Right atrium auricular region (tissue), 2 donors: ENCODE results near the gene CNNM2. TPM values are rescaled to one million over a fixed set of nuclear protein-coding genes. Genes with fewer than 3 reads are reported as not detected.

Experiments used
- DNase-seq: peaks from one replicate; pipeline ENCODE4 v3.0.0-alpha.2; 2019; ENCODE audit warnings: low spot score
- H3K27ac ChIP-seq, 2 donors: fragments of 200-600 bp; sonication (generic); 1 replicate in 1 of 2; 2 replicates in 1 of 2; pipeline ENCODE4 v1.5.1; 2016 to 2019
- H3K27me3 ChIP-seq, 2 donors: fragments of 200-600 bp; sonication (generic); one replicate each; pipeline versions ENCODE4 v1.5.1 to v1.6.0; 2017 to 2019
- H3K36me3 ChIP-seq: fragments of 200-600 bp; sonication (generic); one replicate; pipeline ENCODE4 v1.5.1; 2016
- H3K4me1 ChIP-seq, 2 donors: fragments of 200-600 bp; sonication (generic); one replicate each; pipeline versions ENCODE4 v1.5.1 to v1.6.0; 2017 to 2019
- H3K4me3 ChIP-seq, 2 donors: fragments of 200-600 bp; sonication (generic); 1 replicate in 1 of 2; 2 replicates in 1 of 2; pipeline ENCODE4 v1.5.1; 2017 to 2019; ENCODE audit warnings: mild to moderate bottlenecking in 1 of 2, moderate library complexity in 1 of 2
- H3K9me3 ChIP-seq, 2 donors: fragments of 200-600 bp; sonication (generic); one replicate each; pipeline ENCODE4 v1.5.1; 2019
- total RNA-seq, 2 donors: library from RNA; depleted of rRNA; stranded (reverse); fragments of >200 nt; gene quantifications; one replicate each; pipeline ENCODE4 v1.1.0, GENCODE V29; 2016
- TF ChIP-seq, protein P1 (sequence below), 2 donors: fragments of 200-600 bp; sonication (generic); IDR thresholded peaks; one replicate each; pipeline ENCODE4 v1.5.1; 2019; ENCODE audit warnings: antibody characterized with exemption in 2 of 2

Gene CNNM2
- total RNA-seq, 2 donors from 2014 or later = 3.3 to 4.1 TPM

DNA sequence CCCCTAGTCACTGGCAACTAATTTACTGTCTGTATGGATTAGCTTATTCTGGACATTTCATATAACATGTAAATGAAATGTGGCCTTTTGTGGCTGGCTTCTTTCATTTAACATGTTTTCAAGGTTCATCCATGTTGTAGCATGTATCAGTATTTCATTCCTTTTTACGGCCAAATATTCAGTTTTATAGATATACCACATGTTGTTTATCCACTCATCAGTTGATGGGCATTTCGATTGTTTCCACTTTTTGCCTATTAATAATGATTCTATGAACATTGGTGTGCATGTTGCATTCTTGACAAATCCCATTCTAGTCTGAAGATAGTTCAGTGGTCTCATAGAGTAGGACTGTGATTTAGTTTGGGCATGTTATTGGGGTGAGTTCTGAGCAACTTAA lies 12.6 kb downstream of the CNNM2 start:
- Histone ChIP-seq H3K27me3 (no peaks in the 10 kb centered on the region), H3K27ac (no peak overlapping the region), H3K4me3 (no peak overlapping the region), H3K36me3 (no peaks in the 10 kb centered on the region), H3K9me3 (no peaks in the 10 kb centered on the region), H3K4me1 (no peaks in the 10 kb centered on the region)
- TF ChIP-seq, protein P1, sequence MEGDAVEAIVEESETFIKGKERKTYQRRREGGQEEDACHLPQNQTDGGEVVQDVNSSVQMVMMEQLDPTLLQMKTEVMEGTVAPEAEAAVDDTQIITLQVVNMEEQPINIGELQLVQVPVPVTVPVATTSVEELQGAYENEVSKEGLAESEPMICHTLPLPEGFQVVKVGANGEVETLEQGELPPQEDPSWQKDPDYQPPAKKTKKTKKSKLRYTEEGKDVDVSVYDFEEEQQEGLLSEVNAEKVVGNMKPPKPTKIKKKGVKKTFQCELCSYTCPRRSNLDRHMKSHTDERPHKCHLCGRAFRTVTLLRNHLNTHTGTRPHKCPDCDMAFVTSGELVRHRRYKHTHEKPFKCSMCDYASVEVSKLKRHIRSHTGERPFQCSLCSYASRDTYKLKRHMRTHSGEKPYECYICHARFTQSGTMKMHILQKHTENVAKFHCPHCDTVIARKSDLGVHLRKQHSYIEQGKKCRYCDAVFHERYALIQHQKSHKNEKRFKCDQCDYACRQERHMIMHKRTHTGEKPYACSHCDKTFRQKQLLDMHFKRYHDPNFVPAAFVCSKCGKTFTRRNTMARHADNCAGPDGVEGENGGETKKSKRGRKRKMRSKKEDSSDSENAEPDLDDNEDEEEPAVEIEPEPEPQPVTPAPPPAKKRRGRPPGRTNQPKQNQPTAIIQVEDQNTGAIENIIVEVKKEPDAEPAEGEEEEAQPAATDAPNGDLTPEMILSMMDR (IDR thresholded peaks at IDR 0.05) = no peak
- no peak for DNase-seq

DNA sequence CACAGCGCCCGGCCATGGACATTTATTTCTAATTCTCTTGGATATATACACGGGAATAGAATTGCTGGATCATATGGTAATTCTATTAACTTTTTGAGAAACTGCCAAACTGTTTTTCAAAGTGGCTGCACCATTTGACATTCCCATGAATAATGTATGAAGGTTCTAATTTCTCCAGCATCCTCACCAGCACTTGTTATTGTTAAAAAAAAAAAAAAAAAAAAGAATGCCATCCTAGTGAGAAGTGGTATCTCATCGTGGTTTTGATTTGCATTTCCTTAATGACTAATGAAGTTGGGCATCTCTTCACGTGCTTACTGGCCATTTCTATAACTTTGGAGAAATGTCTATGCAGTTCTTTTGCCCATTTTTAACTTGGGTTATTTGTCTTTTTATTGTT lies 13.5 kb downstream of the CNNM2 start:
- TF ChIP-seq, protein P1 (IDR thresholded peaks at IDR 0.05) = no peak
- H3K27ac ChIP-seq = no peak overlapping the region
- H3K36me3 ChIP-seq = no peaks in the 10 kb centered on the region

DNA sequence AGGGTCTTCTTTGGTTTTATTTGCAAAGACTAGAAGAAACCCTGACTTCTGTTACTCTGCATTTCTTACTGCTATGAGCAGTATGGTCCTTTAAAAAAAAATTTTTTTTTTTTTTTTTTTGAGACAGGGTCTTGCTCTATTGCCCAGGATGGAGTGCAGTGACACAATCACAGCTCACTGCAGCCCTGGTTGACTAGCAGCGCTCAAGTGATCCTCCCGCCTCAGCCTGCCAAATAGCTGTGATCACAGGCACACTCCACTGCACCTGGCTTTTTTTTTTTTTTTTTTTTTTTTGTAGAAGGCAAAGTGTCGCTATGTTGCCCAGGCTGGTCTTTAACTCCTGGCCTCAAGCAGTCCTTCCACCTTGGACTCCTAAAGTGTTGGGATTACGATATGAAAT lies 17.4 kb downstream of the CNNM2 start:
- no peak for DNase-seq
- Histone ChIP-seq H3K9me3 (no peaks in the 10 kb centered on the region), H3K36me3 (no peaks in the 10 kb centered on the region), H3K4me3 (no peak overlapping the region), H3K4me1 (no peaks in the 10 kb centered on the region), H3K27me3 (no peaks in the 10 kb centered on the region), H3K27ac (no peak overlapping the region)
- TF ChIP-seq, protein P1 (IDR thresholded peaks at IDR 0.05) = no peak

More for the DNA sequence above, 13.5 kb downstream of the CNNM2 start:
- H3K4me1 ChIP-seq = no peaks in the 10 kb centered on the region
- no peak overlapping the region for H3K4me3 ChIP-seq
- no peaks in the 10 kb centered on the region for H3K9me3 ChIP-seq
- no peaks in the 10 kb centered on the region for H3K27me3 ChIP-seq
- no peak for DNase-seq

DNA sequence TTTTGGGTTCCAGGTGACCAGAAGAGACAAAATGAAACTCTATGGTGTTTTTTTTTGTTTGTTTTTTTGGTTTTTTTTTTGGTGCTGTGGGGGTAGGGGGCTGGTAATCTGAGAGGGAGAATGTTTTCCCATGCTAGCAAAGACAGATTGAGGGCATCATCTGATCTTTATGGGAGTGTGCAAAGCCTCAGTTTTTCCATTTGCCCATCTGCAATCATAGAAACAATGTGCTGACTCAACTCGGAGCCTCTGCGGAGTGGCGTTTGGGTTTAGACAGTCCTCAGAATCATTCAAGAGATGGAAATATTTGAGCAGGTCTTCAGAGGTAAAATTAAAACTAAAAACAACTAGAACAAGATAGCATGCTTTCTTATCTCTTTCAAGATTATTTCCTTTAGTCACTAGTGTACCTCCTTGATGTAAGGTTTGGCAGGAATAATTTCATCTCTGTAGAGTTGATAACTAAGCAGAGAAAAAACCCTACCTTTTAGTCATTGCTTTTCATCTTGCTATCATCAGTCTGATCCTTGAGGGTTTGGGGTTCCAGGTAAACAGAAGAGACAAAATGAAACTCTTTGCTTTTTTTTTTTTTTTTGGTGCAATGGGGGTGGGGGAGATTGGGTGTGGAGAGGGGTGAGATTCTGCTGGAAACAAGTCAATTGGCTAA lies 18.0 kb downstream of the CNNM2 start:
- TF ChIP-seq, protein P1 (IDR thresholded peaks at IDR 0.05) = no peak
- H3K27me3 ChIP-seq = no peaks in the 10 kb centered on the region
- DNase-seq = no peak
- no peak overlapping the region for H3K27ac ChIP-seq
- no peaks in the 10 kb centered on the region for H3K4me1 ChIP-seq
- H3K9me3 ChIP-seq = no peaks in the 10 kb centered on the region
- no peaks in the 10 kb centered on the region for H3K36me3 ChIP-seq
- no peak overlapping the region for H3K4me3 ChIP-seq

DNA sequence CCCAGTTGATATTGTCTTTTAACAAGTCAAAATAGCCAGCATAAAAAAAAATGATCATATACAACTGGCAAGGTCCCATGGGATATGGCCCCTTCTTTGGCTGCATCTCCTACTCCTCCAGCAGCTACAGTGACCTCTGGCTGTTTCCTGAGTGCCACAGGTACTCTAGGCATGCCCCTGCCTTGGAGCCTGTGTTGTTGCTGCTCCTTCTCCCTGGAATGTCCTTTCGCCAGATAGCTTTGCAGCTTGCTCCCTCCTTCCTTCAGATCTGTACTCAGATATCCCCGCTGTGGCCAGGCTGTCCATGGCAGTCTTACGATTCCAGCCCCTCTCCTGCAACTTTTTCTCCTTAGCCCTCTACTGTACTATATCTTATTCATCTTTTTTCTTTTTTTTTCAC lies 23.3 kb downstream of the CNNM2 start:
- H3K27ac ChIP-seq = no peak overlapping the region
- no peak overlapping the region for H3K4me3 ChIP-seq
- H3K4me1 ChIP-seq = no peaks in the 10 kb centered on the region
- TF ChIP-seq, protein P1 (IDR thresholded peaks at IDR 0.05) = no peak
- H3K9me3 ChIP-seq = no peaks in the 10 kb centered on the region
- no peaks in the 10 kb centered on the region for H3K36me3 ChIP-seq
- no peaks in the 10 kb centered on the region for H3K27me3 ChIP-seq
- DNase-seq = no peak

DNA sequence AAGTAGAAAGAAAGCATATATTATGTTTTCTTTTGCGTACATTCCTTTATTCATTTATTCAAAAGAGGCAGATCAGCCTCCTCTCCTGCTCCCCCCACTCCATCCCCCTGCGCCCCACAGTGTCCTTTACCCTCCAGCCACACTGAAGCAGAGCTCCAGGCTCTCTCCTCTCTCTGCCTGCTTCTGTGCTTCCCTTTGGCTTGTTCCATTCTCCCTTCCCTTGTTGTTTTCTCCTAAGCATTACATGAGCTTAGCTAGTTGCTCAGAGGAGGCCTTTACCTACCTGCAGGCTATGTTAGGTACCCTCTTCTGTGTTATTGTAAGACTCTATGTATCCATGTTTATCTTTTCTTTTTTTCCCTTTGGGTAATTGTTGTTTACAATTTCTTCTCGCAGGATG lies 27.4 kb downstream of the CNNM2 start:
- TF ChIP-seq, protein P1 (IDR thresholded peaks at IDR 0.05) = no peak
- H3K36me3 ChIP-seq = no peaks in the 10 kb centered on the region
- H3K4me1 ChIP-seq = no peaks in the 10 kb centered on the region
- no peaks in the 10 kb centered on the region for H3K27me3 ChIP-seq
- DNase-seq = no peak
- H3K27ac ChIP-seq = no peak overlapping the region
- no peak overlapping the region for H3K4me3 ChIP-seq
- H3K9me3 ChIP-seq = no peaks in the 10 kb centered on the region
